Type B pancreatic cell (in vitro differentiated cells): ENCODE data around the gene DNAH6. TPM values are rescaled to one million over a fixed set of nuclear protein-coding genes. Genes with fewer than 3 reads are reported as not detected.

Experiments
- DNase-seq: peaks from one replicate; pipeline ENCODE4 v3.0.0; 2021; ENCODE audit warnings: mixed read lengths; ENCODE audit not compliant: unreplicated experiment; ENCODE audit errors: extremely low spot score
- H3K27ac Mint-ChIP-seq: 2 replicates; pipeline ENCODE4 v1.8.0; 2021; ENCODE audit warnings: mild to moderate bottlenecking, mixed read lengths
- H3K27me3 Mint-ChIP-seq: 2 replicates; pipeline ENCODE4 v1.8.0; 2021; ENCODE audit warnings: mixed read lengths
- H3K36me3 Mint-ChIP-seq: 2 replicates; pipeline ENCODE4 v1.8.0; 2021; ENCODE audit warnings: mixed read lengths
- H3K4me1 Mint-ChIP-seq: one replicate; pipeline ENCODE4 v1.8.0; 2021; ENCODE audit warnings: mixed read lengths; ENCODE audit not compliant: unreplicated experiment
- H3K4me3 Mint-ChIP-seq: 2 replicates; pipeline ENCODE4 v1.8.0; 2021; ENCODE audit warnings: mild to moderate bottlenecking, mixed read lengths
- H3K9me3 Mint-ChIP-seq: 2 replicates; pipeline ENCODE4 v1.8.0; 2021; ENCODE audit warnings: mixed read lengths
- total RNA-seq: library from RNA; stranded (reverse); gene quantifications from 2 replicates; pipeline ENCODE4 v1.2.1, GENCODE V29; 2021; ENCODE audit warnings: low replicate concordance
- TF ChIP-seq, protein P1 (sequence below): fragments of 200-600 bp; sonication (generic); conservative IDR thresholded peaks from 2 replicates; pipeline ENCODE4 v1.5.0; 2021; ENCODE audit warnings: antibody characterized with exemption, mild to moderate bottlenecking

The DNAH6 gene
- total RNA-seq, 1 donor from 2014 or later, result 3.8 TPM

DNA sequence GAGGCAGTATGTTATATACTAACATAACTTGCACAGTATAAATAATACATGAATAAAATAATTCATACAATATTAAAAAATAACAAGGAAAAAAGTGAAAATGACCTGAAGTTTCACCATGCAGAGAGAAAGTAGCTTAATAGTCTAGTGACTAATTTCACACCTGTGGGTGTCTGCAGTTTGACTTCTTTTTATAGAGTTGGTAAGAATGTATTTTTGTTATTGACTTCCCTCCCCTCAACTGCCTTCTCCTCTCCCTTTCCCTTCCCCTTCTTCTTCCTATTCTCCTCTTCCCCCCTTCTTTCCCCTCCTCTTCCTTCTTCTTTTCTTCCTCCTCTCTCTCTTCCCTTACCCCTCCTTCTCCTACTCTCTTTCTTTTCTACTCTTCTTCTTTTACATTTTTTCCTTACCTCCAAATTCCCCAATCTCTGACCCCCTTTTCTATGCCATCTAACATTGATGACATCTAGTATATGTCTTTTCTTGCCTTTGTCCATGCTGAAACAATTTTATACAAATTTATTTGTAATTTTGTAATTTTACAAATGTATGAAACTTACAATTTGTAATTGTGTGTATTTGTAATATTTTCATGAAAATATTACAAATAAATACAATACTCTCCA, 3.1 kb downstream of the DNAH6 start:
- Mint-ChIP-seq H3K4me3 (no peak overlapping the region), H3K9me3 (peaks cover 5% of the 10 kb centered on the region), H3K36me3 (no peaks in the 10 kb centered on the region), H3K27me3 (peaks cover 13% of the 10 kb centered on the region), H3K27ac (no peak overlapping the region), H3K4me1 (no peaks in the 10 kb centered on the region)
- TF ChIP-seq, protein P1, sequence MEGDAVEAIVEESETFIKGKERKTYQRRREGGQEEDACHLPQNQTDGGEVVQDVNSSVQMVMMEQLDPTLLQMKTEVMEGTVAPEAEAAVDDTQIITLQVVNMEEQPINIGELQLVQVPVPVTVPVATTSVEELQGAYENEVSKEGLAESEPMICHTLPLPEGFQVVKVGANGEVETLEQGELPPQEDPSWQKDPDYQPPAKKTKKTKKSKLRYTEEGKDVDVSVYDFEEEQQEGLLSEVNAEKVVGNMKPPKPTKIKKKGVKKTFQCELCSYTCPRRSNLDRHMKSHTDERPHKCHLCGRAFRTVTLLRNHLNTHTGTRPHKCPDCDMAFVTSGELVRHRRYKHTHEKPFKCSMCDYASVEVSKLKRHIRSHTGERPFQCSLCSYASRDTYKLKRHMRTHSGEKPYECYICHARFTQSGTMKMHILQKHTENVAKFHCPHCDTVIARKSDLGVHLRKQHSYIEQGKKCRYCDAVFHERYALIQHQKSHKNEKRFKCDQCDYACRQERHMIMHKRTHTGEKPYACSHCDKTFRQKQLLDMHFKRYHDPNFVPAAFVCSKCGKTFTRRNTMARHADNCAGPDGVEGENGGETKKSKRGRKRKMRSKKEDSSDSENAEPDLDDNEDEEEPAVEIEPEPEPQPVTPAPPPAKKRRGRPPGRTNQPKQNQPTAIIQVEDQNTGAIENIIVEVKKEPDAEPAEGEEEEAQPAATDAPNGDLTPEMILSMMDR, result no peak
- DNase-seq, result no peak

DNA sequence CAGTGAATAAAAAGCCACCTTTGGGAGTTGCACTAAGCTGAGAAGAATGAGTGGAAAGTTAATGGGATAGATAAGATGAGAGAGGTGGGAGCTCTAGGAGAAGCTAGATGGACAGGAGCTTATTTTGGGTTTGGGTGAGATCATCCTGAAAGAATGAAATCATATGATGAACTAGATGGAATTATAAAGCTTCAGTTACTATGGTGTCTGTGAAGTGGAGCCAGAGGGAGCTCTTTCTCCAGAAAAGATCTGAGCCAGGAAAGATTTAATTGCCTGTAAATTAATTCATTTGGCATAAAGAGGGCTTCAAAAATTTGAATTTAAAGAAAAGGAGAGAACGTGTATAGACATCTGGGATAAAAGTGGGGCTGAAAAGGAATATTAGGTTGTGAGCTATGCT, 10.3 kb downstream of the DNAH6 start:
- H3K9me3 Mint-ChIP-seq, result peaks cover 1% of the 10 kb centered on the region
- H3K36me3 Mint-ChIP-seq, result no peaks in the 10 kb centered on the region
- H3K4me1 Mint-ChIP-seq, result no peaks in the 10 kb centered on the region
- no peak for DNase-seq
- TF ChIP-seq, protein P1, result no peak
- H3K4me3 Mint-ChIP-seq, result no peak overlapping the region
- H3K27me3 Mint-ChIP-seq, result peaks cover 10% of the 10 kb centered on the region
- no peak overlapping the region for H3K27ac Mint-ChIP-seq

DNA sequence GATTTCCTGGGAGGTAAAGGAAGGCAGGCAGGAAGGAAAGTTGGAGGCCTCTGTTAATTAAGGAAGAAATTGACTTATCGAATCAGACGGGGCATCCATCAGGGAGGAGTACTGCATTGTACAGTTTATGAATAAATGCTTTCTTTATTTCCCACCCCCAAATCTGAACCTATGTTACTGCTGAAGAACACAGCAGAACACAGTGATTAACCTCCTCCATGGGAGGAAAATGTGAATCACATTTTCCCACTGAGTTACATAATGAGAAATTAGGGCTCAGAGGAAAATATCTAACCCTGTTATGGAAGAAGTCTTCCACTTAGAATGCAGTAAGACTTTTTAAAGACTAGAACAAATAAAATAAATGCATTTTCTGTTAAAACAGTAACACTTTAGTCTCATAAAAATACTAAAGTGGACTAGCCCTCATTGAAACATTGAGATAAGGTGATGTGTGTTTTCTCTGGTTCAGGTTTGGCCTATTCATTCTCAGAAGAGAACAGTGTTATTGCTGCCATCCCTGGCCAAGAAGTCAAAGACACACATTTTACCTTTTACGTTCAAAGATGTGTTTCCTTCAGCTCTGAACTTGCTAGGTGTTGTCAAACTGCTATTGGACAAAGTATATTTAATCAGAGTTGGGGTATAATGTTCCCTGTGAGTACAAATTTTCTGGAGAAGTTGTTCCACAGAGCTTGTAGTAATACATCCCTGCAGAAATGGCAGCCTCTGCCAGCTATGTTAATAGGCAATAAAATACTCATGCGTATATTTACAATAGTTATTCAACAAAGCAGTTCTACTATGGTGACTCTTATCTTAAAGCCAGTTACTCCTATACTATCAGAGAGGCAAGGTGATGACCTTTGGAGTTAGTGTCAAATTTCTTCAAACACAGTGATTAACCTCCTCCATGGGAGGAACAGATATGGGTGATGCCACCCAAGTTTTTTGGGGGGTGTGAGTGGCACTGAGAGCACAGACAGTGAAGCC, 11.1 kb downstream of the DNAH6 start:
- Mint-ChIP-seq H3K36me3 (no peaks in the 10 kb centered on the region), H3K27ac (no peak overlapping the region), H3K4me1 (no peaks in the 10 kb centered on the region), H3K4me3 (no peak overlapping the region), H3K27me3 (peaks cover 10% of the 10 kb centered on the region), H3K9me3 (no peaks in the 10 kb centered on the region)
- TF ChIP-seq, protein P1, result no peak
- DNase-seq, result no peak

DNA sequence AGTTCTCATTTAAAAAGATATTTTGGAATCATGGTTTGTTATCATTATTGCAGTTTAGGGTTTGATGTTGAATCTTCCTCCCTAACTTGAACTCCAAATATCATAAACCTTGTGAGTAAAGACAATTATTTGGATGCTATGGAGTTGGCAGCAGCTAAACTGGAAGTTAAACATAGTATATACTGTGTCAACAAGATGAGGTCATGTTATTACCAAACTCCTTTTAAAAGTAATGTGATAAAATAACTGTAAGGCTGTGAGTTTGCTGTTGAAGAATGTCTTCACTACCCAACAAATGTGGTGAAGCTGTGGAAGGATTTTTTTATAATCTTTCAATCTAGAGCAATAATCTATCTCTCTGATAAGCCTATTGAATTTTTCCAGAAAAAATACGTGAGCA, 16.0 kb downstream of the DNAH6 start:
- no peak overlapping the region for H3K27ac Mint-ChIP-seq
- TF ChIP-seq, protein P1, result no peak
- DNase-seq, result no peak
- H3K27me3 Mint-ChIP-seq, result peaks cover 8% of the 10 kb centered on the region
- no peaks in the 10 kb centered on the region for H3K9me3 Mint-ChIP-seq
- no peaks in the 10 kb centered on the region for H3K36me3 Mint-ChIP-seq
- no peaks in the 10 kb centered on the region for H3K4me1 Mint-ChIP-seq
- no peak overlapping the region for H3K4me3 Mint-ChIP-seq

DNA sequence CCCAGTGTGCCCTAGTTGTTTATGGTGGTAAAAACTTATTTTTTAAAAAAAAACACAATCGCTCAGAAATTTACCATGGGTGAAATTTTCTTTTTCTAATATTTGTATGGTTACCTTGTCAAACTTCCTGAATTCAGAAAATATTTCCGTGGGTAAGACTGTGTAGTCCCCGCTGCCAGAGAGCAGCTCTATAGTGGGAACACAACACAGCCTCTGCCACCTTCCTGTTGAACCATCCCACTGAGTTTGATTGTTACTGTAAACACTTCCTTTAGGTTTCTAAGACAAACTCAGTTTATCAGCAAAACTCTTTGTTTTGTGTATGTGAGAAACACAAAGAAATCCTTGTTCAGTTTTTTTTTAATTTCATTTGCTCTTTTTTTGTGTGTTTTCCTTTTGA, 17.9 kb downstream of the DNAH6 start:
- Mint-ChIP-seq H3K4me1 (no peaks in the 10 kb centered on the region), H3K4me3 (no peak overlapping the region), H3K9me3 (no peaks in the 10 kb centered on the region), H3K27me3 (peaks cover 10% of the 10 kb centered on the region), H3K27ac (no peak overlapping the region), H3K36me3 (no peaks in the 10 kb centered on the region)
- TF ChIP-seq, protein P1, result no peak
- no peak for DNase-seq
